Sigmoid colon (tissue), 7 donors: ENCODE data around the gene MYL3. TPM values are rescaled to one million over a fixed set of nuclear protein-coding genes. Genes with fewer than 3 reads are reported as not detected.

ENCODE experiments used
- DNase-seq: peaks from one replicate; pipeline ENCODE4 v3.0.0-alpha.2; 2019
- H3K27ac ChIP-seq, 4 donors: fragments of 200-600 bp; sonication (generic); one replicate each; pipeline ENCODE4 v1.5.1; 2016 to 2019; ENCODE audit warnings: mild to moderate bottlenecking in 1 of 4
- H3K27me3 ChIP-seq, 3 donors: fragments of 200-600 bp; sonication (generic); one replicate each; pipeline ENCODE4 v1.5.1; 2019; ENCODE audit warnings: mild to moderate bottlenecking in 1 of 3
- H3K36me3 ChIP-seq, 4 donors: fragments of 200-600 bp; sonication (generic); one replicate each; pipeline ENCODE4 v1.5.1; 2016 to 2019
- H3K4me1 ChIP-seq, 4 donors: fragments of 200-600 bp; sonication (generic); one replicate each; pipeline ENCODE4 v1.5.1; 2017 to 2019
- H3K4me3 ChIP-seq, 4 donors: fragments of 200-600 bp; sonication (generic); one replicate each; pipeline ENCODE4 v1.5.1; 2017 to 2019; ENCODE audit warnings: mild to moderate bottlenecking in 2 of 4, moderate library complexity in 1 of 4
- H3K9me3 ChIP-seq, 4 donors: fragments of 200-600 bp in 3 of 4; sonication (generic) in 3 of 4; one replicate each; pipeline versions ENCODE4 v1.5.1 to v1.6.1; 2013 to 2019
- EP300 ChIP-seq, 4 donors: sonication (generic); formaldehyde crosslinking; IDR thresholded peaks; one replicate each; pipeline ENCODE4 v1.6.1; 2017; ENCODE audit warnings: antibody characterized with exemption in 4 of 4
- POLR2A ChIP-seq, 2 donors: fragments of 450-650 bp; IDR thresholded peaks; one replicate each; pipeline ENCODE4 v1.6.1; 2016; ENCODE audit warnings: antibody characterized with exemption in 2 of 2, mild to moderate bottlenecking in 2 of 2, moderate library complexity in 2 of 2
- POLR2AphosphoS5 ChIP-seq, 4 donors: sonication (generic); formaldehyde crosslinking; IDR thresholded peaks; one replicate each; pipeline ENCODE4 v1.6.1; 2017; ENCODE audit warnings: antibody characterized with exemption in 4 of 4
- WGBS, 2 donors: extraction: QIAGEN DNeasy Blood & Tissue Kit; methylation state at CpG; one replicate each; pipeline ENCODE4 v1.1.7; 2013; 5-methylcytosine and 5-hydroxymethylcytosine counted together
- intact Hi-C: fragments of 100-400 bp; cut with DNase I; formaldehyde crosslinking; loops from one replicate; pipeline ENCODE4 v1.15.1; 2023
- polyA plus RNA-seq, 3 donors: library from polyadenylated mRNA; stranded (reverse); fragments of 200-250 nt; gene quantifications; one replicate each; pipeline ENCODE4 v1.2.3, GENCODE V29; 2013
- total RNA-seq, 4 donors: library from RNA; depleted of rRNA; stranded (reverse); fragments of >200 nt; gene quantifications; one replicate each; pipeline ENCODE4 v1.1.0, GENCODE V29; 2016
- TF ChIP-seq, protein P1 (sequence below), 4 experiments: fragments of 450-650 bp in 3 of 4; fragments of 200-600 bp in 1 of 4; IDR thresholded peaks; one replicate each; pipeline ENCODE4 v1.5.1; 2016 to 2019; ENCODE audit warnings: antibody characterized with exemption in 4 of 4, mild to moderate bottlenecking in 3 of 4, moderate library complexity in 2 of 4
- donor health status: healthy with polysubstance abuse.
- donor health status: Bipolar disorder and iron deficiency.
- donor health status: healthy.

The MYL3 gene
- total and polyA plus RNA-seq, 7 donors = 1.5 to 11.8 (median 3.9) TPM

DNA sequence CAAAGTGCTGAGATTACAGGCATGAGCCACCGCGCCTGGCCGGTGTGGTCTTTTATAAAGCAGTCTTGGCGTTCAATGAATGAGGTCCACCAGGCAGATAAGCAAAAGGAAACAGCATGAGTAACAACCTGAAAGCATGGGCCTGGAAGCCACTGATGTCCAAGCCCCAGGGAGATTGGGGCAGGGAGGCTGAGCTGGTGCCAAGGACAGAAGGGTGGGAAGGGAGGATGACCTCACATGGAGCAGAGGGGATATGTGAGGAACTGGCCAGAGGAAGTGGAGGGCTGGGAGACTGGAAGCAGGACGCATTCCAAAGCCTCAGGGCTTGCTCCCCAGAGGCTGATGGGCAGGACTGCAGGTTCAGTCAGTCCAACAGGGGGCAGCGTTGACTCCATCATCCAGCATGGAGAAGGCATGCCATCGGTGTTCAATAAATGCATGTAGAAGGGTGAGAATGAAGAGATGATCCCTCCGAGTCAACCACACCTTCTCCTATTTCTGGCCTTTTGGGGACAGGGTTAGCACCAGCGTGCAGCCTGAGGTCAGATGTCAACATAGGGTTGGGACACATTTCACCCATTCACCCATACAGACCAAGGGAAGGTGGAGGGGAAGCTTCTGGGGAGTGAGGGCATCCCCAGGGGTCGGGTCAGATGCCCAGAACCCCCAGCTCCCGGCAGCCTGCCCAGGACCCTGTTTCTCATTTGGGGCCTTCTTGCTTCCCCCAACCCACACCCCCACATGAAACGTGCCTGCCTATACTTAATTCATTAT lies 14.8 kb downstream of the MYL3 start:
- Histone ChIP-seq H3K4me1 (peaks cover 0 to 27% (median 14%) of the 10 kb centered on the region in 4 donors), H3K9me3 (no peaks in the 10 kb centered on the region), H3K27ac (no peak overlapping the region), H3K27me3 (no peaks in the 10 kb centered on the region), H3K36me3 (no peaks in the 10 kb centered on the region), H3K4me3 (no peak overlapping the region)
- 81 to 83% methylated on average over 12 of the region's 12 CpGs for WGBS, 2 donors
- TF ChIP-seq EP300 (IDR thresholded peaks at IDR 0.05) (no peak), POLR2AphosphoS5 (IDR thresholded peaks at IDR 0.05) (no peak), POLR2A (IDR thresholded peaks at IDR 0.05) (no peak)
- TF ChIP-seq, protein P1, sequence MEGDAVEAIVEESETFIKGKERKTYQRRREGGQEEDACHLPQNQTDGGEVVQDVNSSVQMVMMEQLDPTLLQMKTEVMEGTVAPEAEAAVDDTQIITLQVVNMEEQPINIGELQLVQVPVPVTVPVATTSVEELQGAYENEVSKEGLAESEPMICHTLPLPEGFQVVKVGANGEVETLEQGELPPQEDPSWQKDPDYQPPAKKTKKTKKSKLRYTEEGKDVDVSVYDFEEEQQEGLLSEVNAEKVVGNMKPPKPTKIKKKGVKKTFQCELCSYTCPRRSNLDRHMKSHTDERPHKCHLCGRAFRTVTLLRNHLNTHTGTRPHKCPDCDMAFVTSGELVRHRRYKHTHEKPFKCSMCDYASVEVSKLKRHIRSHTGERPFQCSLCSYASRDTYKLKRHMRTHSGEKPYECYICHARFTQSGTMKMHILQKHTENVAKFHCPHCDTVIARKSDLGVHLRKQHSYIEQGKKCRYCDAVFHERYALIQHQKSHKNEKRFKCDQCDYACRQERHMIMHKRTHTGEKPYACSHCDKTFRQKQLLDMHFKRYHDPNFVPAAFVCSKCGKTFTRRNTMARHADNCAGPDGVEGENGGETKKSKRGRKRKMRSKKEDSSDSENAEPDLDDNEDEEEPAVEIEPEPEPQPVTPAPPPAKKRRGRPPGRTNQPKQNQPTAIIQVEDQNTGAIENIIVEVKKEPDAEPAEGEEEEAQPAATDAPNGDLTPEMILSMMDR (IDR thresholded peaks at IDR 0.05) = no peak
- peak; percentile 66 for DNase-seq
- intact Hi-C loops = loop anchor here (5.0 kb wide), 2 partner anchors 44 to 141 kb away; no protein-coding TSS in a partner anchor

DNA sequence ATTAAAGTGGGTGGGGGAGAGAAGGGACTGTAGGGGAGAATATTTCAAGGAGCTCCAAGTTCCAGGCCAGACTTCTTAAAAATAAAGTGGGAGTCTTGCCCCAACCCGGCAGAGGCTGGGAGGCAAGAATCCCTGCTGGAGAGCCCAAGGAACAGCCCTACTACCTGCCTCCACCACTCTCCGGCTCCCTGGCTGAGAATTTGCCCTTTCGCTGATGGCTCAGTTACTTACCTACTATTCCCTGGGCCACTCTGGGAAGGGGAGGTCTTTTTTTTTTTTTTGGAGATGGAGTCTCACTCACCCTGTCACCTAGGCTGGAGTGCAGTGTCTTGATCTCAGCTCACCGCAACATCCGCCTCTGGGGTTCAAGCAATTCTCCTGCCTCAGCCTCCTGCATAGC lies 15.5 kb downstream of the MYL3 start:
- 97 to 99% methylated on average over 5 of the region's 5 CpGs for WGBS, 2 donors
- no peaks in the 10 kb centered on the region for H3K27me3 ChIP-seq
- TF ChIP-seq POLR2AphosphoS5 (IDR thresholded peaks at IDR 0.05) (no peak), POLR2A (IDR thresholded peaks at IDR 0.05) (no peak), EP300 (IDR thresholded peaks at IDR 0.05) (no peak)
- TF ChIP-seq, protein P1 (IDR thresholded peaks at IDR 0.05) = no peak
- no peaks in the 10 kb centered on the region for H3K36me3 ChIP-seq
- H3K4me1 ChIP-seq = peaks cover 0 to 27% (median 14%) of the 10 kb centered on the region in 4 donors
- no peak for DNase-seq
- intact Hi-C loops = loop anchor here (5.0 kb wide), 2 partner anchors 45 to 140 kb away; no protein-coding TSS in a partner anchor
- H3K27ac ChIP-seq = no peak overlapping the region
- H3K9me3 ChIP-seq = no peaks in the 10 kb centered on the region
- no peak overlapping the region for H3K4me3 ChIP-seq

DNA sequence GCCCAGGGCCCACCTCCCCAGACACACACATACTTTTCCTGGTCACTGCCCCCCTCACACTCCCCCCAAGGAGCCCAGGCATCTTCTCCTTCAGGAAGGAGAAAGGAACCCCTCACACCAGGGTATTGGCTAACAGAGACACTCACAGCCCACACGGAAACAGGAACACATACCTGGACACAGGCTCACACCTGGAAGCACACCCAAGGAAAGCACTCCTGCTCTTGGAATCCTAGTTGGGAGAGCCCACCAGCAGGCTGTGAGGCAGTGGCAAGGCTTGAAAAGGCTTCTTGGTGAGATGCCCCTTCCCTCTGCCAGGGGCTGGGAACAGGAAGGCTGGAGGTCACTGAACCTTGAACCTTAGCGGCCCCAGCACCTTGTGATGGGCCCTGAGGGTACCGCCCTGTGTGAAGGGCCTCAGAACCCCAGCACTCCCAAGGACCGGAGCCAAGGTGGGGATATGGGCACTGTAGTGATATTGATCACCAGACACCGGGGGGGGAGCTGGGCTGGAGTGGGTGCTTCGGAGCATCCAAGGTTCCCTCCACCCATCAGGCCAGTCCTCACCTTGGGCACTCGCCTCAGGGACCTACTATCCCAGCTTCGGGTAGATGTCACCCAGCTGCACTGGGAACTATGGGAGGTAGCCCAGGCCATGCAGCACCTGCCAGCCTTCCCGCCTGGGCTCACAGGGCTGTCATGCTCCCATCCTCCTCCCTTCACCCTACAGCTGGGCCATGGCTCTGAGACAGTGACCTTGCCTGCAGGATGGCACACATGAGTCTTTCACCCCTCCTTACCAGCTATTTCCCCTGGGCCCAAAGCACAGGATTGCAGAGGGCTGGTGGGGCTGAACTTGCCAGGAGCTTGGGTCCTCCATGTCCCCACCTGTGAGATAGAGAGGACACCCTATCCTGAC lies 16.4 kb downstream of the MYL3 start:
- H3K27me3 ChIP-seq = no peaks in the 10 kb centered on the region
- no peaks in the 10 kb centered on the region for H3K36me3 ChIP-seq
- peaks cover 0 to 27% (median 14%) of the 10 kb centered on the region in 4 donors for H3K4me1 ChIP-seq
- 90 to 91% methylated on average over 9 of the region's 9 CpGs for WGBS, 2 donors
- intact Hi-C loops = loop anchor here (5.0 kb wide), 2 partner anchors 45 to 140 kb away; no protein-coding TSS in a partner anchor
- DNase-seq = peak; percentile 64
- no peak for TF ChIP-seq POLR2A (IDR thresholded peaks at IDR 0.05)
- peak overlapping the region; percentile 80 to 87 (median 82) for H3K27ac ChIP-seq
- H3K4me3 ChIP-seq = peak overlapping the region in 3 of 4 donors; percentile 54 to 59 (median 56)
- H3K9me3 ChIP-seq = no peaks in the 10 kb centered on the region

DNA sequence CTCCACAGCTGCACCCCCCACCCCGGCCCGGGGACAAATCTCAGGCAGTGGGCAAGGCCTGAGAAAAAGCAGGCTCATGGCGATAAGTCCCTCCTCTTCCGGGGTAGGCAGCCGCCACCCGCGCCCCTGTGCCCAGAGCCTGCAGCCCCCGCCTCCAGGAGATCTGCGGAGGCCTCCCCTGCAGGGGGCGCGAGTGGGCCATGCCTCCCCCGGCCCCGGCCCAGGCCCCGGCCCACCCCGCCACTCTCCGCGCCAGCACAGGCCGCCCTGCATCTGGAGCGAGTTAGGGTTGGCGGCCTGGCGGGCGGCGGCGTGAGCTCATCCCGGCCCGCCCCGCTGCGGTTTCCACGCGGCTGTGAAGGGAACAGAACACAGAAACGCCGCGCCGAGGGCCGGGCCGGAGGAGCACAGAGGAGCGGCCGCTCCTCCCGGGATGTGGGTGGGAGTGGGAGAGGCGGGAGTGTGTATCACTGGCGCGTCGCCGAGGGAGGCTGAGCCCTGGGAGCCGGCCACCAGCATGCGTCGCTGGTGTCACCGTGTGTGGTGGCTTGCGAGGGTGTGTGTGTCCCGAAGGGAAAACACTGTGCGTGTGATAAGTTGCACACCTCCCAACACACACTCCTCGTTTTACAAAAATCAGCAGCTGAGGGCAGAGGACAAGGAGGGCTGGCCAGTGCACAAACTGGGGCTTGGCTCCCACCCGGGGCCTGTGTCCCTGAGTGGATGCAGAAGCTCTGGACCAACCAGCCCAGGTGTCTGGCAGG lies 17.2 kb downstream of the MYL3 start:
- Histone ChIP-seq H3K4me1 (peaks cover 0 to 27% (median 14%) of the 10 kb centered on the region in 4 donors), H3K27me3 (no peaks in the 10 kb centered on the region), H3K9me3 (no peaks in the 10 kb centered on the region), H3K36me3 (no peaks in the 10 kb centered on the region), H3K27ac (peak overlapping the region; percentile 80 to 87 (median 82)), H3K4me3 (peak overlapping the region; percentile 36 to 59 (median 55))
- intact Hi-C loops = loop anchor here (5.0 kb wide), 2 partner anchors 46 to 139 kb away; no protein-coding TSS in a partner anchor
- 1 to 2% methylated on average over 53 of the region's 53 CpGs for WGBS, 2 donors
- TF ChIP-seq, protein P1 (IDR thresholded peaks at IDR 0.05) = peak; percentile 25 to 67 (median 46)
- TF ChIP-seq EP300 (IDR thresholded peaks at IDR 0.05) (no peak), POLR2A (IDR thresholded peaks at IDR 0.05) (no peak), POLR2AphosphoS5 (IDR thresholded peaks at IDR 0.05) (peak in 3 of 4 donors; percentile 15 to 22 (median 19))
- DNase-seq = peak; percentile 90
